Measurements from ENCODE around the gene MMRN2.
"Not testable (repeated sequence)": the region's sequence is repeated elsewhere in the genome, so short reads cannot be mapped to it uniquely, and the experiment has no call there.

MMRN2 gene

GRCh38 chr10:86956848-86957448, 467 bp downstream of the MMRN2 start:
- no peak for DNase-seq (ENCODE audit: low spot score)

GRCh38 chr10:86956195-86956847, 1.1 kb downstream of the MMRN2 start:
- DNase-seq (ENCODE audit: low spot score), result no peak

GRCh38 chr10:86955501-86956194, 1.8 kb downstream of the MMRN2 start:
- DNase-seq (ENCODE audit: low spot score), result no peak

GRCh38 chr10:86954681-86955500, 2.5 kb downstream of the MMRN2 start:
- DNase-seq (ENCODE audit: low spot score), result no peak

GRCh38 chr10:86953747-86954680, 3.4 kb downstream of the MMRN2 start:
- DNase-seq (ENCODE audit: low spot score), result no peak

- not testable (repeated sequence) for DNase-seq (ENCODE audit: low spot score)
These were observed 4.7 kb downstream of the MMRN2 start for GRCh38 chr10:86952697-86953096.

- no peak for DNase-seq (ENCODE audit: low spot score)
These were observed 5.3 kb downstream of the MMRN2 start for GRCh38 chr10:86952106-86952505.

GRCh38 chr10:86951184-86951761, 6.1 kb downstream of the MMRN2 start:
- DNase-seq (ENCODE audit: low spot score), result no peak

GRCh38 chr10:86950349-86950748, 7.1 kb downstream of the MMRN2 start:
- peak; percentile 22 for DNase-seq (ENCODE audit: low spot score)

GRCh38 chr10:86947806-86948205, 9.6 kb downstream of the MMRN2 start:
- not testable (repeated sequence) for DNase-seq (ENCODE audit: low spot score)

- DNase-seq (ENCODE audit: low spot score), result no peak
These were observed 10.9 kb downstream of the MMRN2 start for GRCh38 chr10:86946213-86947155.

GRCh38 chr10:86945361-86946212, 11.8 kb downstream of the MMRN2 start:
- DNase-seq (ENCODE audit: low spot score), result no peak

GRCh38 chr10:86944907-86945306, 12.5 kb downstream of the MMRN2 start:
- DNase-seq (ENCODE audit: low spot score), result no peak

- DNase-seq (ENCODE audit: low spot score), result no peak
These were observed 12.9 kb downstream of the MMRN2 start for GRCh38 chr10:86944471-86944870.

- DNase-seq (ENCODE audit: low spot score), result no peak
These were observed 13.4 kb downstream of the MMRN2 start for GRCh38 chr10:86944031-86944419.

GRCh38 chr10:86943316-86944030, 13.9 kb downstream of the MMRN2 start:
- DNase-seq (ENCODE audit: low spot score), result no peak

- DNase-seq (ENCODE audit: low spot score), result no peak
These were observed 14.7 kb downstream of the MMRN2 start for GRCh38 chr10:86942441-86943315.

Measured in CD4-positive, alpha-beta T cell treated with Interleukin-2 at 100 ng/mL for 4 hours (primary cell).